Right hindlimb (tissue), 1 donor: Measurements from ENCODE around the gene TMEM43.

Source experiments
- DNase-seq: peaks from one replicate; pipeline ENCODE4 v3.0.0-alpha.2; 2018

TMEM43 gene

DNA sequence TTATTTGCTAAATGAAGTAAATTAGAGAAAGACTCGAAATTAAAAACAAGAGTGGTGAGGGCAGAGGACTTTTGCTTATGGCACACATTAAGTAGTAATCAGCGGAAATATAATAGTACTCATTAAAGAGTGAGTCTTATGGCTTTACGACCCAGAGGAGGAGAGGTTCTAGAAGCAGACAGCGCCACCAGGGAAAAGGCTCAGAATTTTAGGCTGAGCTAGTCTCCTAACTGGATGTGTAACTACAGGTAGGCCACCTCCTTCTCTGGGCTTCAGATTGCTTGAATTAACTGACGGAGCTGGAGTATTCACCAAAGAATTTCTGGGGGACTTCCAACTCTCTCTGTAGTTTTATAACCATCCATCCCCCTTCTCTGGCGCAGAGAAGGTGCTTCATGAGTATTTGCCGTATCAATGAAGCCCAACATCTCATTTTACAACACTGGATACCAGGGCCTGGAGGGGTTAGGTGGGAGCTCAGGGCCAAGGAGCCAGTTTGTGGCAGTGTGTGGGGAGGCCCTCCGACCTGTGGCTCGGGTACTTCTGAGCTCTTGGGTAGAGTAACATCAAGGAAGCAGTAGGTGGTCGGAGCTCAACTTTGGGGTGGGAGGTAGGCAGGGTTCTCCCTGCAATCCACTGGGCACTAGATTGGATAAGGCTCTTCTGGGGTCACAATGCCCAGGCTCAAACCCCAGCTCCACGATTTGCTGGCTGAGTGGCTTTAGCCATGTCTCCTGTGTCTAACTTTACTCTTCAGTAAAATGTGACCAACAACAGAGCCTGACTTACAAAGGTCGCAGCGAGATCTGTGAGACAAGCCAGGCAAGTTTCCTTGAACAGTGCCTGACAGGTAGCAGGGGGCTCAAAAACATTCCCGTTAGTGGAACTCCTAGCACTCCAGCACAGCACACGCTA is 1.3 kb upstream of the TMEM43 start:
- DNase-seq = no peak

DNA sequence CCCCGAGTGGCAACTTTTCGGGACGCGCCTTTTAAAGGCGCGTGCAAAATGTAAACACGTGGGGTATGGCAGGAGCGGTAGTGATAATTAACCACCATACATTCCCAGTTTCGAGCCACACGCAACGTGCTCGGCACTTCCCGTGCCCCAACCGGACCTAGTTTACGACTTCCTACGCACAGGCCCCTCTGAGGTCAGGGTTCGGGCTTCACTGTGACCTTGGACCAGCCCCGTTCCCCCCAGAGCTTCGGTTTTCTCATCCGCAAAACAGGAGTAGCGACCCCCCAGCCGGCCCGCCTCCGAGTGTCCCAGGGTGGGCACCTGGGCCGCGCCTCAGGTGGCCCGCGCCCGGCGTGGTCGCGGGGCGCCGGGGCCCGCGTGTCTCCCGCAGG is 633 bp upstream of the TMEM43 start:
- no peak for DNase-seq

DNA sequence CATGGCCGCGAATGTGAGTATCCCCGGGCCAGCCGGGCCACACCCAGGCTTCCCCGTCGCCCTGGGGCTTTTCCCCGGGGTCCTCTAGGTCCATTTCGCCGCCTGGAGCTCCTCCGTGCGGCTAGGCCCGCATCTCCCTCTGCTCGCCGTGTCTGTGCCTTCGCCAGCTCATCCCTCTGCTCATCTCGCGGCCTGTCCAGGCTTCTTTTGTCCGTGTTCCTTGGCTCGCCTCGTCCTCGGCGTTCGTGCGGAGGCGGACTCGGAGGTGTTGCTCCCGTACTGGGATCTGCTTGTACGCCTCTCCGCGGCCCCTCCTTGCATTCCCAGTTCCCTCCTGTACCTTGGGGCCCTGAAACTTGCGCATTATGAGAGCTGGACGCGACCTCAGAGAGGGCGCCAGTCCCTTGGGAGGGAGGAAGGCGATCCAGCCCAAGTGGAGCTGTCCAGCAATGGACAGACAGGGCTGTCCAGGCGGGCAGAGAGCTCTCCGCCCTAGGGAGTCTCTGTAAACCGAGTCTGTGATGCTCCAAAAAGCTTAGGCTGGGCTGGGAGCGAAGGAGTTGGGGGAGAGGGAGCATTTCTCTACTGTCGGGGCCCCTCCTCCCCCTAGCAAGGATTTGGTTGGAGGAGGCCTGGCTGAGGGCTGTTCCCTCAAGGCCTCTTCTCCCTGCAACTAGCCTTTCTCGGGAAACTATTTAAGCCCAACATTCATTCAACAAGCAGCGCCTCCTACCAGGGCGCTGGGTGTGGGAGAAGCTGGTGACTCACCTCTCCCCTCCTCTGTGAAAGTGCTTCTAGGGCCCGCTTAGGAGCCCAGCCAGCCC is 553 bp downstream of the TMEM43 start:
- DNase-seq = peak; percentile 72

DNA sequence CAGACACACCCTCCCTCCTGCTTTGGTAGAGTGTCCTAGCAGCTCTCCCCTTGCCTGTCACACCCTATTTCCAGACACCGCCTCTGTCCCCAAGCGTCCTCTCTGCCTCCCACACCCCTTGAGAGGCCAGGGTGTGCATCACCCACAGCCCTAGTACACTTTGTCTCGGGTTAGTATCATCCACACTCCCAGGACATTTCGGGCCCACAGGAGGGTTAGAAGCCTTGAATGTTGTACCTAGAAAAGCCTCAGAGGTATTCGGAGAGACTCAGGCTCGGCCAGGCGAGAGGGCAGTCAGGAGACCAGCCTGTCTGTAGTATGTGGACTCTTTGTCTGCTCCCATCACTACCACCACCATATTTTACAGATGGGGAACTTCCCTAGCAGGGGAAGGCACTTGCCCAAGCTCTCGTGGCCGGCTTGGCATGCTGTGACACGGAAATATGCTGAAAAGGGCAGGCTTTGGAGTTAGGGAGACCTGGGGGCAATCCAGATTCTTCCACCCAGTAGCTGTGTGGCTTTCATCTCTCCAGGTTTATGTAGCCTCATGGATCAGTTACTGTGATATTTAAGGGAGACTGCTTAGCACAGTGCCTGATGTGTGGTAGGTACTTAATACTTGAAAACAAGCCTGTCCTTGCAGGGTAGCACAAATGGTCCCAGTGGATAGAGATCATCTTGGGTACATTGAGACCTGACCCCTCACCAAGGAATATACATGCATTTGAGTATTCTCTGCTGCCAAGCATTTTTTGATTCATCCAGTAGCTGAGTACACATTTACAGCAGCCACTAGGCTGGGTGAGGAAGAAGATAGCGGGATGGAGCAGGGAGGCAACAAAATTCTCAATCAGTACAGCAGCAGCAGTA is 1.4 kb downstream of the TMEM43 start:
- no peak for DNase-seq

DNA sequence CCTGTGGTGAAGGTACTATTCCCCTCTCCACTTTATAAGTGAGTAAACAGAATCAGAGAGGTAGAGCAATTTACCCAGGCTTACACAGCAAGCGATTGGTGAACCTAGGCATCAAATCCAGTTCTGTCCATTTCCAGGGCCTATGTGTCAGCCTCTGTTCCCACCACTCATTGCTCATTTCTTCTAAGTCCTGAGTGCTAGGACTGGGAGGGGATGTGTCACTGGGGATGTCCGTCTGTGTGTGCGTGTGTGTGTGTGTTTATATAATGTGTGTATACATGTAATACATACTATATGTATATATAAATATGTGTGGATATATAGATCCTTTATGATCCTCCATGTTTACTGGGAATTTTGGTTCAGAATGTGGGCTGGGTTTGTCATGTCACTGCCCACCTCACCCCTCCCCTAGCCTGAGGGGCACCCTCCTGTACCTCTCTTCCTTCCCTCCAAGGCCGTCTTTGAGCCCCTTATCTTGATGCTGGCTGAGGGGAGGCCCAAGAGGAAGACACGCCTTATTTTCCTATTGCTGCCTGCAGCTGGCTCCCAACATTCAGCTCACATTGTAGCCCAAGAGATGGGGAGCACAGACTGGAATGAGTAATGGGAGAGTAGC is 2.1 kb downstream of the TMEM43 start:
- no peak for DNase-seq

DNA sequence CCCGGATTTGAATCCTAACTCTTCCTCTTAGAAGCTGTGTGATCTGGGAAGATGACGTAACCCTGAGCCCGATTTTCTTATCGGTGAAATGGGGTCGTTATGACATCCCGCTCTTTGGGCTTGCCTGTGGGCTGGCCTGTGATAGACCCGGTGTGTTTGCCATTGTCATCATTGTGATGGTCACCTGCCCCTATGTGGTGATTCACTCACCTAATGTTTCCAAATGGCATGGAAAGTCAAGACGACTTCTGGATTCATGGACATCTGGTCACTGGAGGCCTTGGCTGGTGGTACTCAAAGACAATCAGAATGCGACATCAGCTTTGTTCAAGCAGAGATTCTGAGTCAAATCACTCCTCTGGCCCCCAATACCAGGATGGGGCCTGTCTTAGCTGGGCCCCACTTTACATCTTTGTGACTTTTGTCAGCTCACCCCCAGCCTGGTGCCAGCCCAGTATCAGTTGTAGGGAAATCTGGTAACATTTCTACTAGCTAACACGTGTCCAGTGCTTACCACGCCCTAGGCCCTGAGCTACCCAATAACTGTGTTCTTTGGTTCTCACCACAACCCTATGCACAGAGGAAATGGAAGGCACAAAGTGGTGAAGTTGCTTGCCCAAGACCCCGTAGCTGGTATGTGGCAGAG is 2.8 kb downstream of the TMEM43 start:
- DNase-seq = no peak

DNA sequence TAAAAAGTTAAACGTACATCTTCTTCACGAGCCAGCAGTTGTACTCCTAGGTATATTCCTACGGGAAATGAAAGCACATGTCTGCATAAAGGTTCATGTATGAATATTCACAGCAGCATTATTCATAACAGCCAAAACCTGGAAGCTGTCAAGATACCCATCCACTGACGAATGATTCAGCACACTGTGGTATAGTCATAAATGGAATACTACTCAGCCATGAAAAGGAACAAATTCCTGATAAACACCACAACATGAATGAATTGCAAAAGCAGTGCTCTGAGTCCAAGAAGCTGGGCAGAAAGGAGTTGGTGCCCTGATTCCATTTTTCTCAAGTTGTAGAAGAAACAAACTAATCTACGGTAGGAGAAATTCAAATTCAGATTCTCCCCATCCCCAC is 3.9 kb downstream of the TMEM43 start:
- no peak for DNase-seq

DNA sequence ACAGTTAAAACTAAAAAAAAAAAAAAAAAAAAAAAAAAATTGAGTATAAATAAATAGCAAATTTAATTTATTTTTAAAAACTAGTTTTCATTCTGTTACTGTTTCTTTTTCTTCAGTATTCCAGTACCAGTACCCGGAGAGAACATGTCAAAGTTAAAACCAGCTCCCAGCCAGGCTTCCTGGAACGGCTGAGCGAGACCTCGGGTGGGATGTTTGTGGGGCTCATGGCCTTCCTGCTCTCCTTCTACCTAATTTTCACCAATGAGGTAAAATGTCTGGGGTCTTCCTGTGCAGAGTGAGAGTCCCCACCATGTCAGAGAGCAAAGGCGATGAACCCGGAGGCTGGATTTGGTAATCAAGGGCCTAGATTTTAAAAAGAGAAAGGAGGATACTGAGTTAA is 4.4 kb downstream of the TMEM43 start:
- DNase-seq = no peak

DNA sequence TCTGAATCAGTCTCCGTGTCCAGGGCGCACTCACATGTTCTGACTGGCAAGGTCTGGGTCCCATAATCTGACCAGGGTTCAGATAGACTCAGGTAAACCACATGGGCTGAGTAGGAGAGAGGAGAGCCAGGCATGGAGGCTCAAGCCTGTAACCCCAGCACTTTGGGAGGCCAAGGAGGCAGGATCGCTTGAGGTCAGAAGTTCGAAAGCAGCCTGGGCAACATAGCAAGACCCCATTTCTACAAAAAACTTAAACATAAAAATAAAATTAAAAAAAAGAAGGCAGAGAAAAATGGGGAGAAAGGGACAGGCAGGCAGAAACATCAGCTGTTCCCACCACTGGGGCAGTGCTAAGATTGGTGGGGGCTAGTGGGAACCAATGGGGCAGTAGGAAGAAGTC is 5.4 kb downstream of the TMEM43 start:
- DNase-seq = no peak

DNA sequence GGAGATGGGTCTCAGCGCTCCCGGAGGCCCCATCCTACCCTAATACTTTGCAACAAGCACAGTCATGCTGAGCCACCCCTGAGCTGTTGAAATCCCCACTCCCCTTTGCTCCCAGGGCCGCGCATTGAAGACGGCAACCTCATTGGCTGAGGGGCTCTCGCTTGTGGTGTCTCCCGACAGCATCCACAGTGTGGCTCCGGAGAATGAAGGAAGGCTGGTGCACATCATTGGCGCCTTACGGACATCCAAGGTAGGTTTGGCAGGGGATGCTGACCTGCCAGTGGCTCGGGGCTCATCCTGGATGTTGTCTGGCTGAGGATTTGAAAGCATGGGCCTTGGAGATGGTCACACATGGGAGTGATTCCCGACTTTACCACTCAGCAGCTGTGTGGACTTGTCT is 5.9 kb downstream of the TMEM43 start:
- DNase-seq = no peak

DNA sequence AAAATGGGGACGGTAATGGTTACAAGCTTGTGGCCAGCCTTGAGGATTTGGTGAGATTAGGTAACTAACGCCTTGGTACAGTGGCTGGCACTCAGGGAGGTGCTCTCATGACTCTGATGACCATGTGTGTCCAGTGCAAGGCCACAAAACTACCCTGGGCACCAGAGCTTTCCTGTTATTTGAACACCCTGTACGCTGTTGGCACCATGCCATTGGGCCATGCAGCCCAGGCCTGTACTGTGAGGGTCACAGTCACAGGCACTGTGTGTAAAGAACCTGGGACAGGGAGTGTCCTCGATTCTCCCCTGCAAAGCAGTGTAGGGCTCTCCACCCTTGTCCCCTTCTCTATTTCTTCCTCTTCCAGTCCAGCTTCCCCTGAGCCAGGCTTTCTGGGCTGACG is 6.3 kb downstream of the TMEM43 start:
- DNase-seq = no peak

DNA sequence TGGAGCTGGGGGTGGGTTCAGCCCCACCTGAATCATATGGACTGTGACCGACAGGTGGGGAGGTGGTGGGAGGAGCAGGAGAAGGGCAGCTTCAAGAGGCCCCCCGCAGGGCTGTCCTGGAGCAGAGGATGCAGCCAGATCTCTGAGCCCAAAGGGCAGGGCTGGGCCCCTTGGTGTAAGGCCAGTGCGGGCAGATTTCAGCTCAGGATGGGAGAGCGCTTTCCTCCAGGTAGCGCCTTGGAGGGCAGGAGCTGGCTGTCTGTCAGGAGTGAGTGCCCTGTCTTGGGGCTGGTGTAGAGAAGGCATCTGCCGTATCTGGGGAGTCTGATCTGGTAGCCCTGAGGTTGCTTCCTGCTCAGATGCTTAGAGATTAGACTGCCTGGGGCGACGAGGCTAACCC is 7.3 kb downstream of the TMEM43 start:
- no peak for DNase-seq

DNA sequence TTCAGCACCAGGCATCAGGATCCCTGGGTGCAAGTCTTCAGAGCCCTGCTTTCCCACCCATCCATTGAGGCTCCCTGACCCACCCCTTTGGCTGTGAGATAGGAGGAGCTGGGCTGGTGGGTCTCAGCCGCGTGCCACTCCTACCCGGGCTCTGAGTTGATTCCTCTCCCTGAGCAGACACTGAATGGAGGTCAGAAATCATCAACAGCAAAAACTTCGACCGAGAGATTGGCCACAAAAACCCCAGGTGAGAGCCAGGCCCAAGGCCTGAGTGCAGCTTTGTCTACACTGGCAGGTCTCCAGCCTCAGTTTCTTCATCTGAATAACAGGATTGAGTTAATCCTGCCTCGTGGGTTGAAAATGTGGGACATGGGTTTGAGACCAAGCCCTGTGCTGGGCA is 7.8 kb downstream of the TMEM43 start:
- no peak for DNase-seq

DNA sequence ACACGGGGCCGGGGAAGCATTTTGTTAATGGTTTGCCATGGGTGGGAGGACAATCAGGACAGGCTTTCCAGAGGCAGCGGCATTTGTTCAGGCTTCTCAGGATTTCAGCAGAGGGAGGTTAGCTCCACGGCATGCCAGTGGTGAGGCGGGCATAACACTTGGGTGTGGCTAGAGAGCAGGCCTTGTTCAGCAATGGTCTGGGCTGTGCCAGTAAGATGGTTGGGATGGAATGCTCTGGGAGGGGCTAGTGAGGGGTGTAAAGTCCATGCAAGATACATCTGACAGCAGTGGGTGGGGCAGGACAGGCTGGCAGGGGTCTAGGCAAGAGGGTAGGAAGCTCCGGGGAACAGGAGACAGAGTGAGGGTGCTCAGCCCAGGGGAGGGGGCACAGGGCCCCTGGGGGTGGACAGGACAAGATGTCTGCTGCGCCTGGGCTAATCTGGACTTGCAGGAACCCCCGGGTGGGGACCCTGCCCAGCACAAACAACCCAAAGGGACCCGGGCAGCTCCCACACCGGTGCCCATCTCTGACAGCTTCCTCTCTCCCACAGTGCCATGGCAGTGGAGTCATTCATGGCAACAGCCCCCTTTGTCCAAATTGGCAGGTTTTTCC is 8.4 kb downstream of the TMEM43 start:
- no peak for DNase-seq

DNA sequence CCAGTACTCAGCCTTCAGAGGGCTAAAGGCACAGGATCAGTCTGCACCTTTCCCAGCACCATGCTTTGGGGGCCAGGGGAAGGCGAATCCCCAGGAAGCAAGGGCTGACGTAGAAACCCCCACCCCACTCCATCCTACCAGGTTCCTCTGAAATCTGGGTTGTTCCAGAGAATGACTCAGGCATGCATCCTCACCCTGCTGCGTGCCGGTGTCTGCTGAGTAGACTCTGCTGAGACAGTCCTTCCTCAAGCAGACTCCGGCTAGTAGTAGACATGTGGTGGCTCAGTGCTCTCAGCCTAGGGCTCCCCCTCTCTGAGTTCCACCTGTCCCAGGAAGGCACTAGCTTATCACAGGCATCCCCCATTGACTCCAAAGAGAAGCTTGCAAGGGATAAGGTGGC is 9.0 kb downstream of the TMEM43 start:
- DNase-seq = no peak

DNA sequence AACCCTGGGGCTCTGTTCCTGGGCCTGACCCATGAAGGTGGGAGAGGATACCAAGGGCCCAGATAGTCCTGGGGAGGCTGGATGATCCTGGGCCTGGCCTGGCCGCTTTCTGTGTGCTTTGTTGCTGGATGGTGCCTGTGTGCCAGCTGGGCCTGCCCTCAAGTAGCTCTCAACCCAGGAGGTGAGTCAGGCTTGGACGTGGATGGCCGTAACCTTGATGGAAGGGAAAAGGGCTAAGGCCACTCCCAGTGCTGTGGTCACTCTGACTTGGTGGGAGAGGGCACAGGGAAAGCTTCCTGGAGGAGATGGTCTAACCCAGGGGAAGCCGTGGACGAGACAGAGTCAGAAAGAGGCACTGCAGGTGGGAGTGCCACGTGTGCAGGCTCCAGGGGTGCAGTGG is 9.4 kb downstream of the TMEM43 start:
- no peak for DNase-seq

DNA sequence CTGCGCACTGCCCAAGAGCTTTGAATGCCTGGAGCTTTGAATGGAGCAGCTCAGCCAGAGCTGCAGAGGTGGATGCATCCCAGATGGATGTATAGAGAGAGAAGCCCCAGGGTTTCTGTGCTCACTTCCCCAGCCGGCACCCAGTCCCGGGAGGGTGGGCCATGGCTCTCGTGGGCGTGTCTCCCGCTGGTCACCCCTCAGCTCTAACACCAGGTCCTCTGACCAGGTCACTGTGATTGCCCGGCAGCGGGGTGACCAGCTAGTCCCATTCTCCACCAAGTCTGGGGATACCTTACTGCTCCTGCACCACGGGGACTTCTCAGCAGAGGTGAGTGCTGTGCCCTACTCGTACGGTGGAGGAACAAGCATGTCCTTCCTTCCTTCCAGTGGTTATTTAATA is 10.7 kb downstream of the TMEM43 start:
- no peak for DNase-seq

DNA sequence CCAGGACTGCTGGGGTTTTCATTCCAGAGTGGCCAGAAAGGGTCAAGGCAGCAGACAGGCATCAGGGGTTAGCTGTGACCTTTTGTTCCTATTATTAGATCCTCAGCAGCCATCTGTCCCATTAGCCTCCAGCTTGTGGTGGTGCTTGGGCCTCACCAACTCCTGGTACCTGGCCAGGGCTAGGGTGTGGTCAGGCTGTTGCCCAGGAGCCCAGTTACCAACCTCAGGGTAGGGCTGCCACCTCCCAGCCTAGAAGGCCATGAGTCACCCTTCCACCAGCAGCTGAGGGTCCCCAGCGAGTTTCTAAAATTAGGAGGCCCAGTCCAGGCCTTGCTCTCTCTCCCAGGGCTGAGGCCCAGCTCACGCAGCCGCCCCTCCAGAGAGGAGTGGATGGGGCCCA is 12.2 kb downstream of the TMEM43 start:
- DNase-seq = no peak

DNA sequence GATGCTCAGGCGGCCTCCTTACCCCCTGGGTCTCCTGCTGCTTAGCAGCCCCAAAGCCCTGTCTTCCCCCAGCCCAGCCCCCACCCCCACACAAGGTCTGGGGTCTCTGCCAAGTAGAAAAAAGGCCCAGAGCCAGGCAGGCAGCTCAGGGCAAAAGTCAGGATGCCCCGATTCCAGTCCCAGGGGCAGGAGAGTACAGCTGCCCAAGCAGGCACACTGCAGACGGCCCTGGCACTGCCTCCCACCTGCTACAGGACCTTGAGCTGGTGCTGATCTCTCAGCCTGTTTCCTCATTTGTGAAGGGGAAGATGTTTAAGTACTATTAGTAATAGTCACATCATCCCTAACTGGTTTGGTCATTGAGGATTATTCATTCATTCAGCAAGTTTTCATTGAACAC is 12.6 kb downstream of the TMEM43 start:
- no peak for DNase-seq

DNA sequence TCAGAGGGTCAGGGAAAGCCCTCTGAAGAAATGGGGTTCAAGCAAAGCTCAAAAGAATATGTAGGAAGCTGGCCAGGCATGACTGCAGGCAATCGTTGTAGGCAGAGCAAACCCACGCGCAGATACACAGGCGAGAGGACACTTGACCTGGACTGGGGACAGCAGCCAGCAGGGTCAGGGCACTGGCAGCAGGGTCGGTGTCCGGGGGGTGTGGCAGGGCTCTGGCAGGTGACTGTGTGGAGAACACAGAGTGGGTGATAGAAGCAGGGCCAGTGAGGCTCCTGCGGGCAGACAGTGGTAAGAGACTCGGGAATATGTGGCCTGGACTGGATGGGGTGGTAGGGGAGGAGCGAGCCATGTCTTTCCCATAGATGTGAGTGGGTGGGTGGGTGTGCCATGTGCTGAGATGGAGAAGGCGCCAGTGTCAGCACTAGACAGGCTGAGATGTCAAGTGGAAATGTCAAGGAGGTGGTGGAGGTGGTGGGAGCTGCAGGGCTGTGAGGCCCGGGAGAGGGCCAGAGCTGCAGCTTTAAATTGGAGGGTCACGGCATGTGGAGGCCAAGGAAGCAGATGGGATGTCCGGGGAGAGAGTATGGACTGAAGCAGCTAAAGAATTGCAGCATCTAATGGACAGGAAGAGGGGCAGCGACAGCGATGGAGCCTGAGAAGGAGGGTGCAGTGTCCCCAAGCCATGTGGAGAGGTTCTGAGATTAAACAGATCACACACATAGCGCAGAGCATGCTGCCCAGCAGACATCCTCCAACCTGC is 13.4 kb downstream of the TMEM43 start:
- no peak for DNase-seq
